HUES64 (cell line): ENCODE results near the gene PDE1C.
"Not testable (repeated sequence)": the region's sequence is repeated elsewhere in the genome, so short reads cannot be mapped to it uniquely, and the experiment has no call there.

Source experiments
- H3K27ac ChIP-seq: 2 replicates; pipeline ENCODE4 v1.7.0; 2013; ENCODE audit warnings: low read depth, low read length, inconsistent platforms
- H3K27me3 ChIP-seq: 2 replicates; pipeline ENCODE4 v1.6.1; 2013; ENCODE audit warnings: mild to moderate bottlenecking, low read length; ENCODE audit not compliant: insufficient read depth
- H3K36me3 ChIP-seq: 2 replicates; pipeline ENCODE4 v1.6.1; 2013; ENCODE audit warnings: mild to moderate bottlenecking, low read length; ENCODE audit not compliant: insufficient read depth
- H3K4me1 ChIP-seq: 2 replicates; pipeline ENCODE4 v1.6.1; 2013; ENCODE audit warnings: mild to moderate bottlenecking, low read length, moderate library complexity; ENCODE audit not compliant: insufficient read depth
- H3K4me3 ChIP-seq: 2 replicates; pipeline ENCODE4 v1.5.1; 2013; ENCODE audit warnings: mild to moderate bottlenecking, low read length, moderate library complexity
- H3K9ac ChIP-seq: 2 replicates; pipeline ENCODE4 v1.6.1; 2013; ENCODE audit warnings: mild to moderate bottlenecking, low read depth, low read length
- H3K9me3 ChIP-seq: 2 replicates; pipeline ENCODE4 v1.6.1; 2013; ENCODE audit warnings: low read depth, low read length; ENCODE audit not compliant: insufficient read depth
- WGBS: fragments of 150-250, 120-280 bp; methylation state at CpG from one replicate; pipeline ENCODE4 v1.1.7; 2013; ENCODE audit warnings: missing lambda C conversion rate; 5-methylcytosine and 5-hydroxymethylcytosine counted together

The PDE1C gene

GRCh38 chr7:32093415-32094408 lies 23.5 kb upstream of the PDE1C start:
- no peak overlapping the region for H3K9ac ChIP-seq
- WGBS: 63% methylated on average over 3 of the region's 4 CpGs
- H3K27me3 ChIP-seq: no peaks in the 10 kb centered on the region
- H3K36me3 ChIP-seq: no peaks in the 10 kb centered on the region
- no peak overlapping the region for H3K4me3 ChIP-seq
- no peak overlapping the region for H3K27ac ChIP-seq
- no peaks in the 10 kb centered on the region for H3K4me1 ChIP-seq
- H3K9me3 ChIP-seq: no peaks in the 10 kb centered on the region

DNA sequence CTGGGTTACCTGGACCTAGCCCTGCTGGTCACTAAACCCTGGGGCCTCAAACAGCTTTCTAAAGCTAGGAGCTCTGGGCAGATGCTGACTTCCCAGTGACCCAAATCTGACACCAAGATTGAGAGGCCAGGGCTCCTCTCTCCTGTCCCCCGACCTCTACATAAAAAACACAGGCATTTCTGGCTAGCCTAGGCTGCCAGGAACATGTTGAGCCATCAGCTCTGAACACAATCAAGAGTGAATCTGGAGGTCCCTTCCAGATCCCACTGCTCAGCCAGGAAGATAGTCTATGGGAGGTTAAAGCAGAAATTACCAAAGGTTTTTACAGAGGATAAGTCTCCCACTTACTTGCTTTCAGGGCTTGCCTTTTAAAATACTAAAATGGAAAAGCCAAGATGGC lies 22.1 kb upstream of the PDE1C start:
- Histone ChIP-seq H3K4me3 (no peak overlapping the region), H3K36me3 (no peaks in the 10 kb centered on the region), H3K27me3 (no peaks in the 10 kb centered on the region), H3K4me1 (no peaks in the 10 kb centered on the region), H3K27ac (no peak overlapping the region), H3K9ac (no peak overlapping the region), H3K9me3 (no peaks in the 10 kb centered on the region)
- WGBS: 100% methylated on average over 1 of the region's 1 CpG

GRCh38 chr7:32091608-32092210 lies 21.5 kb upstream of the PDE1C start:
- H3K27me3 ChIP-seq: no peaks in the 10 kb centered on the region
- WGBS: 95% methylated on average over 3 of the region's 4 CpGs
- no peaks in the 10 kb centered on the region for H3K4me1 ChIP-seq
- H3K27ac ChIP-seq: no peak overlapping the region
- H3K9ac ChIP-seq: no peak overlapping the region
- H3K9me3 ChIP-seq: no peaks in the 10 kb centered on the region
- no peak overlapping the region for H3K4me3 ChIP-seq
- no peaks in the 10 kb centered on the region for H3K36me3 ChIP-seq

- Histone ChIP-seq H3K4me1 (no peaks in the 10 kb centered on the region), H3K4me3 (no peak overlapping the region), H3K36me3 (no peaks in the 10 kb centered on the region), H3K9ac (no peak overlapping the region), H3K27me3 (no peaks in the 10 kb centered on the region), H3K27ac (no peak overlapping the region), H3K9me3 (no peaks in the 10 kb centered on the region)
Measured at GRCh38 chr7:32089678-32090077, 19.5 kb upstream of the PDE1C start.

GRCh38 chr7:32089256-32089655 lies 19.0 kb upstream of the PDE1C start:
- Histone ChIP-seq H3K36me3 (no peaks in the 10 kb centered on the region), H3K27me3 (no peaks in the 10 kb centered on the region), H3K27ac (no peak overlapping the region), H3K4me3 (no peak overlapping the region), H3K9ac (no peak overlapping the region), H3K4me1 (no peaks in the 10 kb centered on the region), H3K9me3 (no peaks in the 10 kb centered on the region)
- 93% methylated on average over 5 of the region's 5 CpGs for WGBS

DNA sequence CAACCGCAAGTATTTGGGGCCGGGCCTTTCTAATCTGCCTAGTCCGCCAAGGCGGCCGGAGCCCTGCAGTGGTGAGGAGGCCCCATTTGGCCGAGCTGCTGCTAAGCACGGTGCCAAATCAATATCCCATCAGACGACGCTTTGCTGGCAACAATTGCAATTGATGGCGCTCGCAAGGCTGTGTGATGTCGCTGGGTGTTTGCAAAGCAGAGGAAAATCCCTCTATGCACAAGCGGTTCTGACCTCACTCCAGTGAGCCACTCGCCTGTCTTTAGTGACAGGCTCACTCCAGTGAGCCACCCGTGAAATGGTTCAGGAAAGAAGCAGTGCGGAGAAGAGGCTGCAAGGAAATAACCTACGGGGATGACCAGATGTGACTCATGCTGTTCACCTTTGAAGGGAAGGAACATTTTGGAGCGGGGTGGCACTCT lies 18.3 kb upstream of the PDE1C start:
- no peaks in the 10 kb centered on the region for H3K27me3 ChIP-seq
- H3K4me3 ChIP-seq: no peak overlapping the region
- no peaks in the 10 kb centered on the region for H3K4me1 ChIP-seq
- no peak overlapping the region for H3K9ac ChIP-seq
- no peaks in the 10 kb centered on the region for H3K9me3 ChIP-seq
- no peak overlapping the region for H3K27ac ChIP-seq
- WGBS: 77% methylated on average over 18 of the region's 18 CpGs
- H3K36me3 ChIP-seq: no peaks in the 10 kb centered on the region

DNA sequence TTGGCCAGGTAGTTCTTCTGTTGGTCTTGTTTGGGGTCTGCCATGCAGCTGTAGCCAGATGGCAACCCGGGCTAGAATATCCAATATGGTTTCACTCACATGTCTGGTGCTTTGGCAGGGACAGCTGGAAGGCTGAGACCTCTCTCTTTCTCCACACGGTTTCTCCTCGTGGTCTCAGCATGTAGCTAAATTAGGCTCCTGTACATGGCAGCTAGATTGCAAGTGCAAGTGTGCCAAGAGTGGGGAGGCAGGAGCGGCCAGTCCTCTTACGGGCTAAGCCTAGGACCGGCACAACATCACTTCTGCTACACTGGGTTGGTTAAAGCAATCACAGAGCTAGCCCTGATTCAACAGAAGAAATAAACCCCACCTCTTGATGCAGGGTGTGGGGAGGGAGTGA lies 9.3 kb upstream of the PDE1C start:
- Histone ChIP-seq H3K9me3 (peaks cover 13% of the 10 kb centered on the region), H3K4me3 (no peak overlapping the region), H3K27ac (no peak overlapping the region), H3K9ac (no peak overlapping the region), H3K4me1 (no peaks in the 10 kb centered on the region), H3K36me3 (no peaks in the 10 kb centered on the region), H3K27me3 (peaks cover 7% of the 10 kb centered on the region; the same call in 1 of the 2 replicates)
- 97% methylated on average over 6 of the region's 6 CpGs for WGBS

GRCh38 chr7:32078824-32079223 lies 8.6 kb upstream of the PDE1C start:
- no peaks in the 10 kb centered on the region for H3K4me1 ChIP-seq
- WGBS: 98% methylated on average over 2 of the region's 2 CpGs

DNA sequence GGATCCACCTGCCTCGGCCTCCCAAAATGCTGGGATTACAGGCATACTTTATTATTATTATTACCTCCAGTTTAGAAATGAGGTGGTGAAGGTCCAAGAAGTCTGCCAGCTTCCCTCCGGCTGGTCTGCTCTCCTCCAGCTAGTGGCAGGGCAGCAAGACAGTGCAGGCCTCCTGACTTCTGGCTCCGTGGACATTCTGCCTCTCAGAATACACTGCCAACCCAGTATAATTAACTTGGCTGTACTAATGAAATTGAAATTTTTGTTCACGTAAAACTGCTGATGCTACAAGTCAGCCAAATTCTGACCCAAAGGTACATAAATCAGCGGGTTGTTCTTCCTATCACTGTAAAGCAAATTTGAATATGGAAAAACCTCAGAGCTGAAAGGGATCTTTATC lies 7.6 kb upstream of the PDE1C start:
- H3K9ac ChIP-seq: no peak overlapping the region
- no peak overlapping the region for H3K27ac ChIP-seq
- peaks cover 18% of the 10 kb centered on the region for H3K27me3 ChIP-seq
- 90% methylated on average over 4 of the region's 5 CpGs for WGBS
- no peaks in the 10 kb centered on the region for H3K36me3 ChIP-seq
- peaks cover 13% of the 10 kb centered on the region for H3K9me3 ChIP-seq
- no peak overlapping the region for H3K4me3 ChIP-seq
- no peaks in the 10 kb centered on the region for H3K4me1 ChIP-seq

More at GRCh38 chr7:32078824-32079223, 8.6 kb upstream of the PDE1C start:
- Histone ChIP-seq H3K27me3 (peaks cover 9% of the 10 kb centered on the region; the same call in 1 of the 2 replicates), H3K4me3 (no peak overlapping the region), H3K27ac (no peak overlapping the region), H3K9ac (no peak overlapping the region), H3K36me3 (no peaks in the 10 kb centered on the region), H3K9me3 (peaks cover 13% of the 10 kb centered on the region)

DNA sequence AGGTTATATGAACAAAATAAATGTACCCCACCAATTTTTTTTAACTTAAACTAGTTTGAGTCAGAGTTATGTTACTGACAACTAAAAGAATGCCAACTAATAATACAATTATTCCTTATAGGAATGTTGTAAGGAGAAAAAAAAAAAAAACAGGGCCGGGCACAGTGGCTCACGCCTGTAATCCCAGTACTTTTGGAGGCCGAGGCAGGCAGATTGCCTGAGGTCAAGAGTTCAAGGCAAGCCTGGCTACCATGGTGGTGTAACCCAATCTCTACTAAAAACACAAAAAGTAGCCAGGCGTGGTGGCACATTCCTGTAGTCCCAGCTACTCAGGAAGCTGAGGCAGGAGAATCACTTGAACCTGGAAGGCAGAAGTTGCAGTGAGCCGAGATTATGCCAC lies 6.6 kb upstream of the PDE1C start:
- Histone ChIP-seq H3K27me3 (peaks cover 28% of the 10 kb centered on the region), H3K9me3 (peaks cover 13% of the 10 kb centered on the region)
- H3K4me1 ChIP-seq, H3K36me3 ChIP-seq, H3K9ac ChIP-seq, H3K27ac ChIP-seq, H3K4me3 ChIP-seq: not testable (repeated sequence)
- WGBS: 90% methylated on average over 5 of the region's 5 CpGs

DNA sequence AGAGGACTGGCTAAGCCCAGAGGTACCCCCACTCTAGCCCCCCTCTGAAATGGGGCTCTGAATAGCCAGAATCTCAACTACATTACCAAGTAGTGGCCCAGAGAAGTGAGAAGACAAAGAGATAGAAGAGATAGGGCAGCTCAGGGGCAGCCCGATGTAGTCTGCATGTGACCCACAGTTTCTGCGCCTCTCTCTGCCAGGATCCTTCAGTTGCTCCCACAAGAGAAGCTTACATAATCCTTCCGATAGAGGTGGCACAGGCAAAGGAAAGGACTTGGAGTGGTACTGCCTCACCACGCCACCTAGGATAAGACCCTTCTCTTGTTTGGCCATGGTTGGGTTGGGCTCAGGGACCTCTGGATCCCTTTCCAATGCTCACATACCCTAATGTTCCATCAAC lies 5.4 kb upstream of the PDE1C start:
- Histone ChIP-seq H3K4me3 (no peak overlapping the region), H3K4me1 (no peaks in the 10 kb centered on the region), H3K9me3 (0 out of 2 replicates have a peak, but pooled peaks cover 5% of the 10 kb centered on the region), H3K9ac (no peak overlapping the region), H3K27ac (no peak overlapping the region), H3K27me3 (peaks cover 40% of the 10 kb centered on the region), H3K36me3 (no peaks in the 10 kb centered on the region)
- WGBS: 96% methylated on average over 4 of the region's 4 CpGs
